Skeletal muscle satellite cell (primary cell): Measurements from ENCODE around the gene CLCN5.

Source experiments
- H3K27me3 ChIP-seq: 2 replicates; pipeline ENCODE4 v1.7.0; 2013; ENCODE audit warnings: low read length; ENCODE audit not compliant: control insufficient read depth, insufficient read depth
- H3K36me3 ChIP-seq: 2 replicates; pipeline ENCODE4 v1.7.0; 2013; ENCODE audit warnings: mild to moderate bottlenecking, control low read depth, low read length; ENCODE audit not compliant: insufficient read depth
- H3K4me1 ChIP-seq: 2 replicates; pipeline ENCODE4 v1.7.0; 2013; ENCODE audit warnings: low read length; ENCODE audit not compliant: control insufficient read depth, insufficient read depth
- H3K4me2 ChIP-seq: 2 replicates; pipeline ENCODE4 v1.7.0; 2013; ENCODE audit warnings: mild to moderate bottlenecking, low read length
- H3K4me3 ChIP-seq: 2 replicates; pipeline ENCODE4 v1.7.0; 2013; ENCODE audit warnings: low read length
- H3K9ac ChIP-seq: 2 replicates; pipeline ENCODE4 v1.7.0; 2013; ENCODE audit warnings: mild to moderate bottlenecking, low read depth, low read length, moderate library complexity
- H3K9me3 ChIP-seq: replicated peaks from 2 replicates; pipeline ENCODE4 v1.7.0; 2013; ENCODE audit warnings: mild to moderate bottlenecking, control low read depth, low read length

The CLCN5 gene

DNA sequence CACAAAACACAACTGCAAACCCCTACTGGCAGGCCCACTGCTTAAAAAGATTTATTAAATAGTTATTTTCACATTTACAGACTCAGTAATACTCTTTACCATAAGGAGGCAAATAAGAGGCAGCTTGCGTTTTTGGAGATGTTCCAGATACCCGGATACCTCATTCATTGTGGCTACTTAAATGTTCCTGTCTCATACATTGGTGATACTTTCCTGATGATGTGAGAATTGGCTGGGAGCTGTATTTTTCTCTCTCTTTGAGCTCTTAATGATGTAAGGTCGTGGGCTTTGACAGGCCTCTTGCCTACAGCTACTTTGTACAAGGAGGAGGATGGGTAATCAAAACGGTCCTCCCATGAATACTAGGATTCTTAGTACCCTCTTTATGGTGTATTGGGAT lies 176.9 kb downstream of the CLCN5 start:
- H3K4me2 ChIP-seq: no peak overlapping the region
- H3K9ac ChIP-seq: no peak overlapping the region
- no peak overlapping the region for H3K4me3 ChIP-seq
- H3K27me3 ChIP-seq: no peaks in the 10 kb centered on the region
- no peaks in the 10 kb centered on the region for H3K36me3 ChIP-seq
- no peaks in the 10 kb centered on the region for H3K9me3 ChIP-seq
- no peaks in the 10 kb centered on the region for H3K4me1 ChIP-seq

DNA sequence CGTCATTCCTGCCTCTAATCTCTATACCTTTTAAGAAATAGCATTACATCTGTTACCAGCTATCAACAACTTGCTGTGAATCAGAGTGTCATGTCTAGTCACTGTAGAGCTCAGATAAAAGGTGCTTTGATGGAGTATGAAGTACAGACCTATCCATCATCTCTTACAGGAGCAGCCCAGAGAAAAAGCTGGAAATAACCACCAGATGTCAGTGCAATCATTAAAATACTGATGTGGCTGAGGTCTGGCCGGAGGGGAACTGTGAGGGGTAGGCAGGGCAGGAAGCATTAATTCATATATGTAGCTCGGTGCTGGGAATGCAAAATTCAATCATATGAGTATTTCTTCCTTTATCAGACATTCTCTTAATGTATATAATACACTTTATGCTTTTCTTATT lies 177.8 kb downstream of the CLCN5 start:
- Histone ChIP-seq H3K36me3 (no peaks in the 10 kb centered on the region), H3K4me1 (no peaks in the 10 kb centered on the region), H3K4me2 (no peak overlapping the region), H3K9ac (no peak overlapping the region), H3K27me3 (peaks cover under 1% of the 10 kb centered on the region), H3K9me3 (no peaks in the 10 kb centered on the region), H3K4me3 (no peak overlapping the region)

DNA sequence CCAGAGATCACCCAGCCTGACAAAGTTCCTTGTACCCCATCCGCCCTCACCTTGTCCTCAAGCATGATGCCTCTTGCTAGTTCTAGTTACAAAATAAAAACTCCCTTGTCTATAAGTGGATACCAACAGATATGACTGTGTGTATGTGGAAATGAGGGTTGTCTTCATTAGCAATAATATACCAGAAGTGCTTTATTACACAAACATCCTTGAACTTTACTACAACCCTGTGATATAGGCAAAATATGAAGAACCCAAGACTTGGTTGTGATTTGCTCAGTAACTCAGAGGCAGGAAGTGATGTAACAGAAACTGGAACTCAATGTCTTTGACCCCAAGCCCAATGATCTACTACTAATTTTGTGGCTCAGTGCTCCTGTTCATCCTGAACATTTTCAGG lies 180.8 kb downstream of the CLCN5 start:
- Histone ChIP-seq H3K27me3 (peaks cover 6% of the 10 kb centered on the region), H3K4me3 (no peak overlapping the region), H3K36me3 (no peaks in the 10 kb centered on the region), H3K9ac (no peak overlapping the region), H3K9me3 (no peaks in the 10 kb centered on the region), H3K4me1 (no peaks in the 10 kb centered on the region), H3K4me2 (no peak overlapping the region)

DNA sequence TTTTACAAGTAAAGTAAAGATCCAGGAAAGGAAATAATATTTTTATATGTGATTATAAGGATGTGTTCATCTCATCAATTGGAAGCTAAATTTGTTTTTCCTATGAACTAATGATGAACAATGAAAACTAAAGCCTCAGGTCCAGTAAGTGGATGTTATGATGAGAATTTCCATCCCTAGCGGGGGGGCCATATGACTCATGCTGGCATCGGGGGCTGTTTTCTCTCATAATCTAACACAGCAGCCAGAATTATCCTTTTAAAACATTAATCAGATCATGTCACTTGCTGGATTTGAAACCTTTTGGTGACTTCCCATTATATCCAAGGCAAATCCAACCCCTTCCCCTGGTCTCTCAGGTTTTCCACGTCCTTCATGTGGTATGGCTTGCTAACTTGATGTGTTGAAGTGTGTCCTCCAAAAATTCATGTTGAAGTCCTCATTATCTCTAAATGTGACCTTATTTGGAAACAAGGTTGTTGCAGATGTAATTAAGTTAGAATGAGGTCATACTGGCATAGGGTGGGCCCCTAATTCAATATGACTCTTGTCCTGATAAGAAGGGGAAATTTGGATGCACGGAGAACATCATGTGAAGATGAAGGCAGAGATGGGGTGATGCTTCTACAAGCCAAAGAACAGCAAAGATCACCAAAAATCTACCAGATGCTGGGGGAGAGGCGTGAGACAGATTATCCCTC lies 181.6 kb downstream of the CLCN5 start:
- Histone ChIP-seq H3K27me3 (peaks cover 6% of the 10 kb centered on the region), H3K36me3 (no peaks in the 10 kb centered on the region), H3K9ac (no peak overlapping the region), H3K4me3 (no peak overlapping the region), H3K9me3 (no peaks in the 10 kb centered on the region), H3K4me1 (no peaks in the 10 kb centered on the region), H3K4me2 (no peak overlapping the region)

DNA sequence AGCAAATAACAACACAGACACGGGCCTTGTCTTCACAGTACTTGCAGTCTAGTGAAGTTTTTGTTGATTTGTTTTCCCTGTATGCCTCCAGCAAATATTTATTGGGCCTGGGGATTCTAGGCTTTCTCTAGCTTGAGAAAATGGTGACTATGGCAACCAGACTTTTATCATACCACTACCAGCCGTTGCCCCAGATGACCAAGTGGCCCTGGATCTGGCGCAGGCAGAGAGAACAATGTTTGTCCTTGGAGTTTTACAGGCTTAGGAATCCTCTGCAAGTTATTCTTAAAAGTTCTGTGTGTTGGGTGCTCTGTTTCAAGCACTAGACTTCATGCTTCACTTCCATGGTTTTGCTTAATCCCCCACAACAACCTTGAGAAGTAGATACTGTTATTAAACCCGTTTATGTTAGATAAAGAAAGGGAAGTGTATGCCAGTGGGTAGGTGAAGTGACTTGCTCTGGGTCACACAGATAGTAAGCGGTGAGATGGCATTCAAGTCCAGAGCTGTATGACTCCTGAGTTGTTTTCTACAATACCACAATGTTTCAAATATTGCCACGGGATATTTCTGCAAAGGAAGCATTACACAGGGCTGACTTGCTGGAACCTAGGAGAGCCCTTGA lies 183.8 kb downstream of the CLCN5 start:
- H3K9me3 ChIP-seq: no peaks in the 10 kb centered on the region
- H3K9ac ChIP-seq: no peak overlapping the region
- no peak overlapping the region for H3K4me2 ChIP-seq
- peaks cover 6% of the 10 kb centered on the region for H3K27me3 ChIP-seq
- no peak overlapping the region for H3K4me3 ChIP-seq
- H3K4me1 ChIP-seq: no peaks in the 10 kb centered on the region
- H3K36me3 ChIP-seq: no peaks in the 10 kb centered on the region

DNA sequence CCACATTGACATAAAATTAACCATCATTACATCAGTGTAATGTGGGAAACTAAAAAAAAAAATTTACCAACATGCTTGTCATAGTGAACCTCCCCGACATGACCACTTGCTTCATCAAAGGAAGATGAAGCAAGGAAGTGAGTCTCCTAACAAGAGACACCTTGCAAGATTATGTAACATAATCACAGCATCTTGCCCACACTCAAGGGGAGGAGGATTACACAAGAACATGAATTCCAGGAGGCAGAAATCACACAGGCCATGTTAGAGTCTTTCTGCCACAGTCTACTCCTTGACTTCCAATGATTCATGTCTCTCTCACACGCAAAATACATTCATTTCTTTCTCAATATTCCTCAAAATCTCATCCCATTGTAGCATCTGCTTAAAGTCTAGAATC lies 185.1 kb downstream of the CLCN5 start:
- peaks cover 6% of the 10 kb centered on the region for H3K27me3 ChIP-seq
- no peak overlapping the region for H3K4me2 ChIP-seq
- no peaks in the 10 kb centered on the region for H3K9me3 ChIP-seq
- H3K9ac ChIP-seq: no peak overlapping the region
- no peaks in the 10 kb centered on the region for H3K36me3 ChIP-seq
- H3K4me3 ChIP-seq: no peak overlapping the region
- no peaks in the 10 kb centered on the region for H3K4me1 ChIP-seq

DNA sequence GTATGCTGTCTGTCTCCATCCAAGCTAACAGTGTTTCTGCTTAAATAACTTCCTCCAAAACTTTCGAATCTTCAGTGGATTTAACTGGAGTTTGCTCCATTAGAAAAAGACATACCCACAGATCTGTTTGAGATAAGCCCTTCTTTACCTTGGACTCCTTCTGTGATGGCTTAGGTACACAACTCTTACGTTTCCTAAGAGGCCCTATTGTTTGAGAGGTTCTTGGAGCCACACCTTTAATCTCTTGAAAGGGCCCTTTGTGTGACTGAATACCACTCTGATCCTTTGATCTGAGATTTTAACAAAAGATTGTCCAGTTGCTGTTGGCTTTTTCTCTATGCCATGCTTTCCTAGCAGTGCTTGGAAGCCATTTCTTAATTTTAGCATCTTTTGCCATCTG lies 185.9 kb downstream of the CLCN5 start:
- no peaks in the 10 kb centered on the region for H3K9me3 ChIP-seq
- H3K4me3 ChIP-seq: no peak overlapping the region
- peaks cover 6% of the 10 kb centered on the region for H3K27me3 ChIP-seq
- no peaks in the 10 kb centered on the region for H3K4me1 ChIP-seq
- H3K4me2 ChIP-seq: no peak overlapping the region
- H3K9ac ChIP-seq: no peak overlapping the region
- H3K36me3 ChIP-seq: no peaks in the 10 kb centered on the region

DNA sequence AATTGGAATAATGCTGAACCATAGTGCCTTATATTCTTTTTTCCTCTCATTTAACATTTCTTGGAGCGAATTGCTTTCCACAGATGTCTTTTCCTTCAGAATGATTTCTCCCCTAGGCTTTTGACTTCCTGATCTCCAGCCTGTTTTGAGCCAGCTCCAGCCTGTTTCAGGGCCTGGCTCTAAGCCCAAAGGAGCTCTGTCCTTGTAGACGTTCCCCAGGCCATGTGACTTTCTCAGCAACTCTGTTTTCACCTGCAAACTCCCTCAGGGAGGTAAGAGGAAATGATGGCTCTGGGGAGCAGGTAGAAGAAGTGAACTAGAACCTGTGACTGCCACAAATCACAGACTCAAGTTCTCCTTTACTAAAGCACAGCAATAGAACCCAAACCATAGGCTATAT lies 189.3 kb downstream of the CLCN5 start:
- H3K27me3 ChIP-seq: no peaks in the 10 kb centered on the region
- H3K4me2 ChIP-seq: no peak overlapping the region
- no peak overlapping the region for H3K9ac ChIP-seq
- H3K4me1 ChIP-seq: no peaks in the 10 kb centered on the region
- H3K4me3 ChIP-seq: no peak overlapping the region
- H3K9me3 ChIP-seq: no peaks in the 10 kb centered on the region
- H3K36me3 ChIP-seq: no peaks in the 10 kb centered on the region

DNA sequence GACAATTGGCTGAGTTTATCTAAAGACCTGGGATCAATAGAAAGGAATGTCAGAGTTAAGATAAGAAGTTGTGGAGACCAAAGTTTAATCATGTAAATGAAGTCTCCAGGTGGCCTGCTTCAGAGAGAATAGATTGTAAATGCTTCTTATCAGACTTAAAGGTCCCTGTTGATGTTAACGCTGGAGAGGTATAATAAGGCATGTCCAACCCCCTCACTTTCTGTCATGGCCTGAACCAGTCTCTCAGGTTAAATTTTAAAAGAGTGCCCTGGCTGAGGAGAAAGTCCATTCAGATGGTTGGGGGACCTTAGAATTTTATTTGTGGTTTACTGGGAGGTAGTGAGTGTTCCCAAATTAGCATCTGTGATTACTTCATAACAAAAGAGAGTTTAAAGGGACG lies 191.7 kb downstream of the CLCN5 start:
- no peak overlapping the region for H3K4me3 ChIP-seq
- H3K4me2 ChIP-seq: no peak overlapping the region
- H3K9me3 ChIP-seq: no peaks in the 10 kb centered on the region

DNA sequence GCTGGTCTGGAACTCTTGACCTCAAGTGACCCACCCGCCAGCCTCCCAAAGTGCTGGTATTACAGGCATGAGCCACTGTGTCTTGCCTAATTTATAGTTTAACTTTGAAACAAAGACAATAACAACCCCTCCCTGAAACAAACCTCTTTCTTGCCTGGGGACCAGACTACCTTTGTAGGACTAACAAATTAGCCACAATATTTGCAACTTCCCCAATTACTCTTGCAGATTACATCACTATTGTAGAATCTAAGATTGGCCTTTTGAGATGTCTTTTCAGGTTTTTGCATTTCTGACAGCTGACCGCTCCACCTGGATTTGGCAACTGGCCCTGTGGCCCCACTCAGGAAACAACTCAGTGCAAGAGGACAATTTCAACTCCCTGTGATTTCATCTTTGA lies 193.6 kb downstream of the CLCN5 start:
- no peak overlapping the region for H3K9ac ChIP-seq

More for the DNA sequence above, 191.7 kb downstream of the CLCN5 start:
- H3K4me1 ChIP-seq: no peaks in the 10 kb centered on the region
- H3K27me3 ChIP-seq: no peaks in the 10 kb centered on the region
- H3K36me3 ChIP-seq: no peaks in the 10 kb centered on the region
- H3K9ac ChIP-seq: no peak overlapping the region

DNA sequence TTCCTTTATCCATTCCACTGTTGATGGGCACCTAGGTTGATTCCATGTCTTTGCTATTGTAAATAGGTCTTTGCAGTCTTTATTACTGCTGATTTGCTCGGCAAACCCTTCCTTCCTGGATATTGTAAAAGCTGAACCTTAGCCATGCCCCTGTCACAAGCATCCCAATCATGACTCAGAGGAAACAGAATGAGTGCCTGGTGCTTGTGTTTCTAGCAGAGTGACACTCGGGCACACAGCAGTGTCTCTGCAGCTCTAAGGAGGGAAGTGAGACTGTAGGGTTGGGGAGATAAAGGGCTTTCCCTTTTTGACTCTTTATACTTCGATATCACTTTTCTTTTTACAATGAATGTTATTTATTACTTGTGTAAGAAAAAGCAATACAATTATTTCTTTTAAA lies 195.1 kb downstream of the CLCN5 start:
- Histone ChIP-seq H3K36me3 (no peaks in the 10 kb centered on the region), H3K9me3 (no peaks in the 10 kb centered on the region), H3K27me3 (no peaks in the 10 kb centered on the region), H3K4me3 (no peak overlapping the region), H3K4me1 (no peaks in the 10 kb centered on the region), H3K4me2 (no peak overlapping the region), H3K9ac (no peak overlapping the region)

More for the DNA sequence above, 193.6 kb downstream of the CLCN5 start:
- no peak overlapping the region for H3K4me2 ChIP-seq
- no peaks in the 10 kb centered on the region for H3K36me3 ChIP-seq
- H3K4me3 ChIP-seq: no peak overlapping the region
- no peaks in the 10 kb centered on the region for H3K4me1 ChIP-seq
- H3K9me3 ChIP-seq: no peaks in the 10 kb centered on the region
- H3K27me3 ChIP-seq: no peaks in the 10 kb centered on the region

DNA sequence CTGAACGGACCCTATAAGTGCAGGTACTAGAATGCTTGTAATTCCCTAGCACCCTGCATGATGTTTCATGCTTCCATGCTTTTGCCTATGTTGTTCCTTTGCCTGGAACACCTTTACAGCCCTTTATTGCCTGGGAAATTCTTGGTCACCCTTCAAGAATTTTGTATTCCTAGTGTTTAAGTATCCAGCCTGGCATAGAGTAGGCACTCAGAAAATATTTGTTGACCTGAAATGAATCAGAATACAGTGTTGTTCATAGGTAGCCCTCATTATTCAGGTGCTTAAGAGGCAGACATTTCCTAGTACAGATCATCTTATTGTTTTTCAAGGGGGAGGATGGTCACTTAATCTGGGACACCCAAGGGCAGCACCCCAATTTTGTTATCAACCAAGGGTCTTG lies 203.1 kb downstream of the CLCN5 start:
- Histone ChIP-seq H3K36me3 (no peaks in the 10 kb centered on the region), H3K4me3 (no peak overlapping the region), H3K9ac (no peak overlapping the region), H3K27me3 (peaks cover 12% of the 10 kb centered on the region), H3K9me3 (no peaks in the 10 kb centered on the region), H3K4me2 (no peak overlapping the region), H3K4me1 (no peaks in the 10 kb centered on the region)
